ENCODE results near the gene SLC8A3. TPM values are rescaled to one million over a fixed set of nuclear protein-coding genes. Genes with fewer than 3 reads are reported as not detected.

Gene SLC8A3
- total and polyA plus RNA-seq, 9 of the 15 experiments (the other 6 are each of a cell fraction or from before 2014, with no cell fraction given): not detected

DNA sequence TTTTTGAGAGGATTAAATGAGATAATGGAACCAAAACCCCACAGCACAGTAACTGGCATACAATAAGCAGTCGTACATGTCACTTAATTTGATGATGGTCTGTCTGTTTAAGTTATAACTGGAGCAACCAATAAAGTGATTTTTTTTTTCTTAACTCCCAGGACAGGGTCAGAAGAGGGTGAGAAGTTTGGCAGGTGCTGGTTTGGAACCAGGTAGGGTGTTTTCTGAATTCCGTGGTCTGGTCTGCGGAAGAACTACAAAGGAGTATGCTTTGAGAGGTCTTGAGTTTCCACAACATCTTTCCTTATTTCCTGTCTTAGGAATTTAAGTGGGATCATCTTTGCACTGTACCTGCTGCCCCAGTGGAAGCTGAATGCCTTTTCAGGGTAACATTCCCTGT, 111.7 kb downstream of the SLC8A3 start:
- no peak overlapping the region for H3K4me2 ChIP-seq (ENCODE audit: insufficient read depth, low read length)
- intact Hi-C loops (cut with micrococcal nuclease) (no loop called here), in situ Hi-C loops (cut with MboI) (no loop called here)
- H3K27me3 ChIP-seq (ENCODE audit: control insufficient read depth in 2 of 2, insufficient read depth in 2 of 2, low read length in 2 of 2): no peaks in the 10 kb centered on the region
- ChIA-PET POLR2A (no interaction called here), CTCF (ENCODE audit: low intra/inter-chr PET ratio) (no interaction called here)
- no peaks in the 10 kb centered on the region for H4K20me1 ChIP-seq (replicated peaks; ENCODE audit: control insufficient read depth, insufficient read depth, low read length)
- H3K4me3 ChIP-seq: no peak overlapping the region
- H3K27ac ChIP-seq (ENCODE audit: extremely low read depth, low read depth, low read length): no peak overlapping the region
- H3K9ac ChIP-seq (ENCODE audit: insufficient read depth in 1 of 2, low read depth in 2 of 2, low read length in 2 of 2): no peak overlapping the region
- ATAC-seq (no peak), FAIRE-seq (no peak), DNase-seq (ENCODE audit: extremely low read depth in 1 of 4, low spot score in 3 of 4) (no peak)
- 0% methylated on average over 3 of the region's 3 CpGs for WGBS (ENCODE audit: insufficient coverage, low coverage, missing lambda C conversion rate)
- no peaks in the 10 kb centered on the region for H3K9me3 ChIP-seq (replicated peaks; ENCODE audit: control insufficient read depth, insufficient read depth, low read depth, low read length)
- no peaks in the 10 kb centered on the region for H3K36me3 ChIP-seq (ENCODE audit: control insufficient read depth, insufficient read depth, low read length)
- H3K79me2 ChIP-seq (ENCODE audit: control insufficient read depth, insufficient read depth, low read length): no peaks in the 10 kb centered on the region
- no peaks in the 10 kb centered on the region for H3K4me1 ChIP-seq (replicated peaks in 1 of 2; ENCODE audit: control insufficient read depth in 2 of 2, insufficient read depth in 2 of 2, low read length in 2 of 2)
- no peaks in the 10 kb centered on the region for H3K9me1 ChIP-seq (ENCODE audit: control insufficient read depth, insufficient read depth, low read length)
- BruUV-seq (replicated peaks): no TSS peak
- no peak overlapping the region for H2AFZ ChIP-seq (ENCODE audit: low read depth, low read length)
- no peak for TF ChIP-seq MTF1 (CRISPR knock-in tag; IDR thresholded peaks at IDR 0.05; ENCODE audit: borderline replicate concordance)
- TF ChIP-seq HMG20A (CRISPR knock-in tag; conservative IDR thresholded peaks at IDR 0.05): no peak
- no peak for TF ChIP-seq CBFB (CRISPR knock-in tag; IDR thresholded peaks at IDR 0.05)
- TF ChIP-seq ZNF124 (CRISPR knock-in tag; IDR thresholded peaks at IDR 0.05): no peak
- TF ChIP-seq ZNF395 (CRISPR knock-in tag; IDR thresholded peaks at IDR 0.05): no peak
- no peak for TF ChIP-seq ZNF589 (CRISPR knock-in tag; IDR thresholded peaks at IDR 0.05; ENCODE audit: low read depth)
- TF ChIP-seq, protein P1, sequence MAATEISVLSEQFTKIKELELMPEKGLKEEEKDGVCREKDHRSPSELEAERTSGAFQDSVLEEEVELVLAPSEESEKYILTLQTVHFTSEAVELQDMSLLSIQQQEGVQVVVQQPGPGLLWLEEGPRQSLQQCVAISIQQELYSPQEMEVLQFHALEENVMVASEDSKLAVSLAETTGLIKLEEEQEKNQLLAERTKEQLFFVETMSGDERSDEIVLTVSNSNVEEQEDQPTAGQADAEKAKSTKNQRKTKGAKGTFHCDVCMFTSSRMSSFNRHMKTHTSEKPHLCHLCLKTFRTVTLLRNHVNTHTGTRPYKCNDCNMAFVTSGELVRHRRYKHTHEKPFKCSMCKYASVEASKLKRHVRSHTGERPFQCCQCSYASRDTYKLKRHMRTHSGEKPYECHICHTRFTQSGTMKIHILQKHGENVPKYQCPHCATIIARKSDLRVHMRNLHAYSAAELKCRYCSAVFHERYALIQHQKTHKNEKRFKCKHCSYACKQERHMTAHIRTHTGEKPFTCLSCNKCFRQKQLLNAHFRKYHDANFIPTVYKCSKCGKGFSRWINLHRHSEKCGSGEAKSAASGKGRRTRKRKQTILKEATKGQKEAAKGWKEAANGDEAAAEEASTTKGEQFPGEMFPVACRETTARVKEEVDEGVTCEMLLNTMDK (IDR thresholded peaks at IDR 0.05; ENCODE audit: borderline replicate concordance, insufficient read depth, low read depth, low read length, poor library complexity, severe bottlenecking): no peak
- TF ChIP-seq ZBTB7A (IDR thresholded peaks at IDR 0.05; ENCODE audit: borderline replicate concordance, control insufficient read depth, low read depth, low read length): no peak
- TF ChIP-seq ZNF77 (CRISPR knock-in tag; IDR thresholded peaks at IDR 0.05): no peak
- no peak for TF ChIP-seq MAFG (tag; conservative IDR thresholded peaks at IDR 0.05)
- no peak for TF ChIP-seq MTA3 (IDR thresholded peaks at IDR 0.05; ENCODE audit: borderline replicate concordance)
- TF ChIP-seq PML (IDR thresholded peaks at IDR 0.05; ENCODE audit: low read length): no peak
- no peak for TF ChIP-seq ZNF668 (CRISPR knock-in tag; IDR thresholded peaks at IDR 0.05)
- TF ChIP-seq, protein P2, sequence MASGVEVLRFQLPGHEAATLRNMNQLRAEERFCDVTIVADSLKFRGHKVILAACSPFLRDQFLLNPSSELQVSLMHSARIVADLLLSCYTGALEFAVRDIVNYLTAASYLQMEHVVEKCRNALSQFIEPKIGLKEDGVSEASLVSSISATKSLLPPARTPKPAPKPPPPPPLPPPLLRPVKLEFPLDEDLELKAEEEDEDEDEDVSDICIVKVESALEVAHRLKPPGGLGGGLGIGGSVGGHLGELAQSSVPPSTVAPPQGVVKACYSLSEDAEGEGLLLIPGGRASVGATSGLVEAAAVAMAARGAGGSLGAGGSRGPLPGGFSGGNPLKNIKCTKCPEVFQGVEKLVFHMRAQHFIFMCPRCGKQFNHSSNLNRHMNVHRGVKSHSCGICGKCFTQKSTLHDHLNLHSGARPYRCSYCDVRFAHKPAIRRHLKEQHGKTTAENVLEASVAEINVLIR (CRISPR knock-in tag; IDR thresholded peaks at IDR 0.05): no peak
- TF ChIP-seq MYBL2 (IDR thresholded peaks at IDR 0.05; ENCODE audit: low read depth): no peak
- no peak for TF ChIP-seq MYBL2 (CRISPR knock-in tag; IDR thresholded peaks at IDR 0.05; ENCODE audit: borderline replicate concordance)
- no peak for TF ChIP-seq NR2C1 (IDR thresholded peaks at IDR 0.05)
- TF ChIP-seq NR2C1 (tag; IDR thresholded peaks at IDR 0.05): no peak
